Endodermal cell (in vitro differentiated cells): ENCODE data around the gene FBXW7. TPM values are rescaled to one million over a fixed set of nuclear protein-coding genes. Genes with fewer than 3 reads are reported as not detected.

ENCODE experiments used
- DNase-seq: peaks from one replicate; pipeline ENCODE4 v3.0.0-alpha.2; 2017
- H3K27ac ChIP-seq: 2 replicates; pipeline ENCODE4 v1.5.1; 2013; ENCODE audit warnings: mild to moderate bottlenecking, low read depth, low read length, moderate library complexity
- H3K27me3 ChIP-seq: 2 replicates; pipeline ENCODE4 v1.6.1; 2013; ENCODE audit warnings: mild to moderate bottlenecking, low read length, moderate library complexity; ENCODE audit not compliant: insufficient read depth, control insufficient read depth, poor library complexity, severe bottlenecking
- H3K36me3 ChIP-seq: 2 replicates; pipeline ENCODE4 v1.7.0; 2013; ENCODE audit warnings: mild to moderate bottlenecking, low read length, moderate library complexity; ENCODE audit not compliant: control insufficient read depth, insufficient read depth
- H3K4me1 ChIP-seq: one replicate; pipeline ENCODE4 v1.7.0; 2013; ENCODE audit warnings: low read length; ENCODE audit not compliant: control insufficient read depth, insufficient read depth
- H3K4me3 ChIP-seq: 2 replicates; pipeline ENCODE4 v1.5.1; 2013; ENCODE audit warnings: mild to moderate bottlenecking, low read length, moderate library complexity
- H3K9ac ChIP-seq: 2 replicates; pipeline ENCODE4 v1.6.1; 2013; ENCODE audit warnings: mild to moderate bottlenecking, low read length, moderate library complexity; ENCODE audit not compliant: poor library complexity, severe bottlenecking; ENCODE audit errors: extremely low read depth
- H3K9me3 ChIP-seq: 2 replicates; pipeline ENCODE4 v1.6.1; 2013; ENCODE audit warnings: mild to moderate bottlenecking, low read length, moderate library complexity; ENCODE audit not compliant: control insufficient read depth
- H3K27ac Mint-ChIP-seq: 2 replicates; pipeline ENCODE4 v1.8.0; 2020; ENCODE audit warnings: mixed read lengths
- H3K27me3 Mint-ChIP-seq: 2 replicates; pipeline ENCODE4 v1.8.0; 2021; ENCODE audit warnings: mild to moderate bottlenecking, mixed read lengths; ENCODE audit not compliant: insufficient read depth
- H3K36me3 Mint-ChIP-seq: 2 replicates; pipeline ENCODE4 v1.8.0; 2020; ENCODE audit warnings: low read depth, mixed read lengths
- H3K4me1 Mint-ChIP-seq: 2 replicates; pipeline ENCODE4 v1.8.0; 2020; ENCODE audit warnings: mixed read lengths
- H3K4me3 Mint-ChIP-seq: 2 replicates; pipeline ENCODE4 v1.8.0; 2020; ENCODE audit warnings: mild to moderate bottlenecking, moderate library complexity, mixed read lengths
- H3K9me3 Mint-ChIP-seq: 2 replicates; pipeline ENCODE4 v1.8.0; 2020; ENCODE audit warnings: mild to moderate bottlenecking, mixed read lengths
- CTCF ChIP-seq: fragments of 200-600 bp; sonication (generic); conservative IDR thresholded peaks from 2 replicates; pipeline ENCODE4 v1.5.0; 2021; ENCODE audit warnings: antibody characterized with exemption, mild to moderate bottlenecking
- WGBS, 2 experiments: methylation state at CpG; one replicate each; pipeline versions ENCODE4 v1.1.5 to v1.1.7; 2013; ENCODE audit warnings: missing lambda C conversion rate in 2 of 2, mixed read lengths in 1 of 2; ENCODE audit not compliant: insufficient coverage in 1 of 2, insufficient read length in 1 of 2; 5-methylcytosine and 5-hydroxymethylcytosine counted together
- total RNA-seq, 2 donors: library from RNA; stranded (reverse); fragmentation: NEBNext Ultra II Directional in 1 of 2; extraction: Animal tissue kit (Norgen Biotek cat#: 25700) in 1 of 2; gene quantifications; 2 replicates in 1 of 2; 3 replicates in 1 of 2; pipeline ENCODE4 v1.2.1, GENCODE V29; 2021

FBXW7 gene
- total RNA-seq, 2 donors from 2014 or later: 34.3 to 34.4 TPM

GRCh38 chr4:152374153-152374552 is 161.7 kb downstream of the FBXW7 start:
- no peak overlapping the region for H3K4me3 ChIP-seq
- H3K36me3 ChIP-seq: no peaks in the 10 kb centered on the region
- no peak for DNase-seq
- H3K9me3 Mint-ChIP-seq: no peaks in the 10 kb centered on the region
- H3K4me1 ChIP-seq: no peaks in the 10 kb centered on the region
- 95% methylated on average over 1 of the region's 1 CpG; no CpG with 5 or more reads in 1 of the 2 experiments for WGBS, 2 experiments
- no peak for TF ChIP-seq CTCF
- H3K4me3 Mint-ChIP-seq: no peak overlapping the region
- H3K27me3 ChIP-seq: no peaks in the 10 kb centered on the region
- no peak overlapping the region for H3K27ac Mint-ChIP-seq
- no peak overlapping the region for H3K9ac ChIP-seq
- no peaks in the 10 kb centered on the region for H3K4me1 Mint-ChIP-seq
- H3K9me3 ChIP-seq: no peaks in the 10 kb centered on the region
- H3K36me3 Mint-ChIP-seq: no peaks in the 10 kb centered on the region
- H3K27ac ChIP-seq: no peak overlapping the region
- no peaks in the 10 kb centered on the region for H3K27me3 Mint-ChIP-seq

- H3K27ac ChIP-seq: no peak overlapping the region
Measured at GRCh38 chr4:152372444-152372843, 163.4 kb downstream of the FBXW7 start.

GRCh38 chr4:152369902-152370295 is 166.0 kb downstream of the FBXW7 start:
- no peaks in the 10 kb centered on the region for H3K9me3 ChIP-seq
- H3K4me3 Mint-ChIP-seq: no peak overlapping the region
- H3K36me3 ChIP-seq: no peaks in the 10 kb centered on the region
- no peaks in the 10 kb centered on the region for H3K27me3 Mint-ChIP-seq
- TF ChIP-seq CTCF: peak; percentile 51
- no CpG with 5 or more reads among the region's 1 CpG for WGBS, 2 experiments
- peaks cover 4% of the 10 kb centered on the region for H3K9me3 Mint-ChIP-seq
- no peak overlapping the region for H3K9ac ChIP-seq
- no peak overlapping the region for H3K27ac Mint-ChIP-seq
- H3K27ac ChIP-seq: no peak overlapping the region
- no peaks in the 10 kb centered on the region for H3K27me3 ChIP-seq
- H3K36me3 Mint-ChIP-seq: peaks cover 3% of the 10 kb centered on the region
- H3K4me3 ChIP-seq: no peak overlapping the region
- no peak for DNase-seq
- no peaks in the 10 kb centered on the region for H3K4me1 Mint-ChIP-seq
- no peaks in the 10 kb centered on the region for H3K4me1 ChIP-seq

More at GRCh38 chr4:152372444-152372843, 163.4 kb downstream of the FBXW7 start:
- Histone ChIP-seq H3K4me3 (no peak overlapping the region), H3K9me3 (no peaks in the 10 kb centered on the region), H3K36me3 (no peaks in the 10 kb centered on the region), H3K9ac (no peak overlapping the region), H3K27me3 (no peaks in the 10 kb centered on the region), H3K4me1 (no peaks in the 10 kb centered on the region)
- H3K4me1 Mint-ChIP-seq: no peaks in the 10 kb centered on the region
- no peak overlapping the region for H3K4me3 Mint-ChIP-seq
- H3K27ac Mint-ChIP-seq: no peak overlapping the region
- DNase-seq: no peak
- no peaks in the 10 kb centered on the region for H3K36me3 Mint-ChIP-seq
- no peaks in the 10 kb centered on the region for H3K27me3 Mint-ChIP-seq
- TF ChIP-seq CTCF: no peak
- H3K9me3 Mint-ChIP-seq: no peaks in the 10 kb centered on the region
